ENCODE measurements around the gene NDUFB10. TPM values are rescaled to one million over a fixed set of nuclear protein-coding genes. Genes with fewer than 3 reads are reported as not detected.
A peak's percentile ranks its signal among the peaks of the same experiment; 100 is the strongest.
"Not testable (repeated sequence)": the region's sequence is repeated elsewhere in the genome, so short reads cannot be mapped to it uniquely, and the experiment has no call there.

The NDUFB10 gene
- total RNA-seq, 1 donor from 2014 or later: 122 TPM

DNA sequence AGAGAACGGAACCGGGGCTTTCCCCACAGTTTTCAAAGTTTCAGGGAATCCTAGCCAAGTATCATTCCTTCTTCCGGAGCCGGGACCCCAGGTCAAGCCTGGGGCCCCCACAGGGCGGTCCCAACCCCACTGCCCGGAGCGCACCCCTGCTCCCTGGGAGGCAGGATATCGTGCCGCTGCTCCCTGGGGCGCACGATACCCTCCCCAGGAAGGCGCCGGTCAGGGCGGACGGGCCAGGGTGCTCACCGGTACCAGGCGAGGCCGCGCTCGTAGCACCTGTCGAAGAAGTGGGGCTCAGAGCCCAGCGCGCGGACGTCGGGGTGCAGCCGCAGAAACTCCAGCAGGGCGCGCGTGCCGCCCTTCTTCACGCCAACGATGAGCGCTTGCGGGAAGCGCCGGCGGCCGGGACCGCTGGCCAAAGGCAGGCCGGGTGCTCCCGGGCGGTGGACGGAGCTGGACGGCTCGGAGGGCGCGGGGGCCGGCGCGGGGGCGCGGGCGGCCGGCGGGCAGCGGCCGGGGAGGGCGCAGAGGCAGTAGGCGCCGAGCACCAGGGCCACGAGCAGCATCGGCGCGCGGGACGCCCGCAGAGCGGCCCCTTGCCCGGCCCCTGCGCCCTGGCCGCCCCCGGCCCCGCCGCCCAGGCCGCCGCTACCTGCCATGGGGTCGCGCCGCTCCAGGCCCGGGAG lies 41.5 kb upstream of the NDUFB10 start:
- no peak for DNase-seq (ENCODE audit: extremely low spot score, unreplicated experiment)
- TF ChIP-seq, protein P1, sequence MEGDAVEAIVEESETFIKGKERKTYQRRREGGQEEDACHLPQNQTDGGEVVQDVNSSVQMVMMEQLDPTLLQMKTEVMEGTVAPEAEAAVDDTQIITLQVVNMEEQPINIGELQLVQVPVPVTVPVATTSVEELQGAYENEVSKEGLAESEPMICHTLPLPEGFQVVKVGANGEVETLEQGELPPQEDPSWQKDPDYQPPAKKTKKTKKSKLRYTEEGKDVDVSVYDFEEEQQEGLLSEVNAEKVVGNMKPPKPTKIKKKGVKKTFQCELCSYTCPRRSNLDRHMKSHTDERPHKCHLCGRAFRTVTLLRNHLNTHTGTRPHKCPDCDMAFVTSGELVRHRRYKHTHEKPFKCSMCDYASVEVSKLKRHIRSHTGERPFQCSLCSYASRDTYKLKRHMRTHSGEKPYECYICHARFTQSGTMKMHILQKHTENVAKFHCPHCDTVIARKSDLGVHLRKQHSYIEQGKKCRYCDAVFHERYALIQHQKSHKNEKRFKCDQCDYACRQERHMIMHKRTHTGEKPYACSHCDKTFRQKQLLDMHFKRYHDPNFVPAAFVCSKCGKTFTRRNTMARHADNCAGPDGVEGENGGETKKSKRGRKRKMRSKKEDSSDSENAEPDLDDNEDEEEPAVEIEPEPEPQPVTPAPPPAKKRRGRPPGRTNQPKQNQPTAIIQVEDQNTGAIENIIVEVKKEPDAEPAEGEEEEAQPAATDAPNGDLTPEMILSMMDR (conservative IDR thresholded peaks at IDR 0.05): no peak
- Mint-ChIP-seq H3K4me1 (ENCODE audit: unreplicated experiment) (peaks cover 9% of the 10 kb centered on the region), H3K27ac (no peak overlapping the region), H3K4me3 (peak overlapping the region; percentile 66), H3K36me3 (no peaks in the 10 kb centered on the region), H3K27me3 (peaks cover 65% of the 10 kb centered on the region), H3K9me3 (no peaks in the 10 kb centered on the region)

DNA sequence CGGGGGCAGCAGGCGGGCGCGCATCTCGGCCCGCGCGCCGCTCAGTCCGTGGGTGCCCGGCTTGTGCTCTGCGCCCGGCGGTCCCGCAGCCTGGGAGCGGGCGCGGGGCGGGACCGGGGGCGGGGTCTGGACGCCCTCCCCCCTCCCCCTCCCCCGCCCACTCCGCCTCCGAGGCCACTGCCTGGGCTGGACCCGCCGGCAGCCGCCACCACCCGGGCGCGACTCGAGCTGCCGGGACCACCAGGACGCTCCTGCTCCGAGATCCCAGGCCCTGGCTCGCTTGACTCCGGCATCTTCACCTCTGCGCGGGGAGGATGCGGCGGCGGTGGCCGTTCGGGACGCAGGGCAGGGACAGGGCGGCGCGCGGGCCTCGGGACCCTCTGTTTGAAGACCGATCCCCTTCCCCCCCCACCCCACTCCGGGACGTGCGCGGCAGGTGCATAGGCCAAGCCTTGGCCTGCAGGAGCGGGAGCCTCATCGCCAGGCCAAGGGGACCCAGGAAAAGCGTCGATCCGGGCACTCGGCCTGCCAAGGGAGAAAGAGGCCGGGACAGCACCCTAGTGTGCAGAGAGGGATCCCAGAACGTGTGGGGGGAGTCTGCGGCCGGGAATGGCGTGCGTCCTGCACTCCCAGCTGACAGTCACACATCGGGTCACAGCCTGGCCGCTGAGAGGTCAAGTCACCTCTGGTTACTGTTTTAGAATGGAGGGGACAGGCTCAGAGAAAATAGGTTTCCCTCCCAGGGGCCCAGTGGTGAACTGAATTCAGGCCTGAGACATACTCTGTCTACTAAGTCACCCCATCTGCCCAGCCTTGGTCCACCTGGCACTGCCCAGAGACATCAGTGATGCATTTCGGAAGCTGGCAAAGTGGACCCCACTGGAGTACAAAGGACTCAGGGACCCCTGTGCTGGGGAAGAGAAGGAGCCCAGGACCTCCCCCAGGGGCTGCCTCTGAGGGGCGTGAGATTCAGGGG lies 40.7 kb upstream of the NDUFB10 start, which contains the start of gene HS3ST6:
TSS of gene HS3ST6 (minus strand) at position 65 of the 976 bp plus-strand sequence. CDS start 92 bp downstream, outside the sequence.
- Mint-ChIP-seq H3K4me1 (ENCODE audit: unreplicated experiment) (peaks cover 9% of the 10 kb centered on the region), H3K4me3 (peak within 1 kb of the TSS; percentile 66), H3K27me3 (peaks cover 73% of the 10 kb centered on the region), H3K9me3 (no peaks in the 10 kb centered on the region), H3K27ac (no peak within 1 kb of the TSS), H3K36me3 (no peaks in the 10 kb centered on the region)
- TF ChIP-seq, protein P1 (conservative IDR thresholded peaks at IDR 0.05): no peak
- no peak for DNase-seq (ENCODE audit: extremely low spot score, unreplicated experiment)

DNA sequence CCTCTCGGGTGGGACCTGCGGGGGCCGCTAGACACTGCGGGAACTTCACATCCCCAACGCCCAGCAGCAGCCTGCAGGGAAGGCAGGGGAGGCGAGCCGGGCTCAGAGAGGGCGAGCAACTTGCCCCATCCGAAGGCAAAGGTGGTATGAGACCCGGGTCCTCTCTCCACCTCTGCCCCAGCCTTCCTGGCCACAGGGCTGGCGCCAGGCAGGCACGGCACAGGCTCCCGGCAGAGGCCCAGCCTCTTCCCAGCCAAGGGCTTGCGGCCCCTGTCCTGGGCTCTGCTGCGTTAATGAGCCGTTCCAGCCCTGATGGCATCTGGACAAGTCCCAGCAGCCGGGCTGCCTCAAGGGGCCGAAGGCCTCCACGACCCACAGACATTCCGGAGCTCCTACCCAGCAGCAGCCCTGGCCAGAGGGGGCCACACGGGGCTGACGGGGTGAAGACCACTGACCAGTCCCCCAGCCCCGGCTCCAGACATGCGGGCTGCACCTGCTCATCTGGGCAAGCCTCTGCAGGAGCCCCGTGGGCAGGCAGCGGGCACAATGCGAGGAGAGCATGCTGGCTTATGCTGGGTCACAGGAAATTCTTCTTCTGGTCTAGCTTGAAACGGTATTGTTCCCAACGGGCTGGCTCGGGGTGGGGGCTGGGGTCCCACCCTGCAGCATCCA lies 39.9 kb upstream of the NDUFB10 start:
- no peak for DNase-seq (ENCODE audit: extremely low spot score, unreplicated experiment)
- peaks cover 9% of the 10 kb centered on the region for H3K4me1 Mint-ChIP-seq (ENCODE audit: unreplicated experiment)
- H3K9me3 Mint-ChIP-seq: no peaks in the 10 kb centered on the region
- peaks cover 78% of the 10 kb centered on the region for H3K27me3 Mint-ChIP-seq
- no peak overlapping the region for H3K27ac Mint-ChIP-seq
- TF ChIP-seq, protein P1 (conservative IDR thresholded peaks at IDR 0.05): no peak
- H3K36me3 Mint-ChIP-seq: no peaks in the 10 kb centered on the region
- no peak overlapping the region for H3K4me3 Mint-ChIP-seq

DNA sequence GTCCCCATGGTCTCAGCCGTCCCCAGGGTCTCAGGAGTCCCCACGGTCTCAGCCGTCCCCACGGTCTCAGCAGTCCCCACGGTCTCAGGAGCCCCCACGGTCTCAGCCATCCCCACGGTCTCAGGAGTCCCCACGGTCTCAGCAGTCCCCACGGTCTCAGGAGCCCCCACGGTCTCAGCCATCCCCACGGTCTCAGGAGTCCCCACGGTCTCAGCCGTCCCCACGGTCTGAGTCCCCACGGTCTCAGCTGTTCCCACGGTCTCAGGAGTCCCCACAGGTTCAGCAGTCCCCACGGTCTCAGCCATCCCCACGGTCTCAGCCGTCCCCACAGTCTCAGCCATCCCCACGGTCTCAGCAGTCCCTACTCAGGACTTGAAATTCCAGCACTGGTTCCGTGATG lies 39.2 kb upstream of the NDUFB10 start:
- H3K9me3 Mint-ChIP-seq; H3K36me3 Mint-ChIP-seq; H3K27ac Mint-ChIP-seq; H3K4me1 Mint-ChIP-seq (ENCODE audit: unreplicated experiment); H3K4me3 Mint-ChIP-seq; DNase-seq (ENCODE audit: extremely low spot score, unreplicated experiment): not testable (repeated sequence)
- H3K27me3 Mint-ChIP-seq: peaks cover 76% of the 10 kb centered on the region

DNA sequence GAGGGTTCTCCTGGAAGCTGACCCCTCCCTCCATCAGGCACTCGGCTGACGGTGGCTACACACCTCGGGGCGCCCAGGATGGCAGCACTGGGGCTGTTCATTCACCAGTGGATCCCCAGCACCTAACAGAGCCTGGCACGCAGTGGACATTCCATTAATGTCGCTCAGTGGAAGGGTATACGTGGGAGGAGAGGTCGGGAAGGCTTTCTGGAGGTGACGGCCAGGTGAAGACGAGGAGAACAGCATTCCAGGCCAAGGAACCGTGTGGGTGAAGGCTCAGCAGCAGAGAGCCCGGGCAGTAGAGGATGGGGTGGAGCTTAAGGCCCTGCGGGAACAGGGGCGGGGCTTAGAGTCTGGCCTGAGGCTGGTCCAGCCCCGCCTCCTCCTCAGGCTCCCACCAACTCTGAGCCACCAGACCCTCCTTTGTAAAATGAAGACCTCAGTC lies 38.6 kb upstream of the NDUFB10 start:
- H3K4me1 Mint-ChIP-seq (ENCODE audit: unreplicated experiment): peaks cover 9% of the 10 kb centered on the region
- H3K4me3 Mint-ChIP-seq: peak overlapping the region; percentile 13
- DNase-seq (ENCODE audit: extremely low spot score, unreplicated experiment): no peak
- no peaks in the 10 kb centered on the region for H3K9me3 Mint-ChIP-seq
- H3K27me3 Mint-ChIP-seq: peaks cover 70% of the 10 kb centered on the region
- no peak overlapping the region for H3K27ac Mint-ChIP-seq
- H3K36me3 Mint-ChIP-seq: no peaks in the 10 kb centered on the region
- TF ChIP-seq, protein P1 (conservative IDR thresholded peaks at IDR 0.05): no peak

Data from type B pancreatic cell (in vitro differentiated cells).